GF-D8 (cell line): ENCODE measurements around the gene ARHGAP21.
A peak's percentile ranks its signal among the peaks of the same experiment; 100 is the strongest.
"Not testable (repeated sequence)": the region's sequence is repeated elsewhere in the genome, so short reads cannot be mapped to it uniquely, and the experiment has no call there.

Experiments
- DNase-seq: peaks from one replicate; lab custom pipeline; 2025; lab: John Stamatoyannopoulos, UW

ARHGAP21 gene

GRCh38 chr10:24683554-24683953 lies 40.1 kb downstream of the ARHGAP21 start:
- no peak for DNase-seq

GRCh38 chr10:24681572-24682088 lies 42.1 kb downstream of the ARHGAP21 start:
- DNase-seq: no peak

- DNase-seq: no peak
These were observed 42.8 kb downstream of the ARHGAP21 start for GRCh38 chr10:24680647-24681524.

- DNase-seq: no peak
These were observed 44.9 kb downstream of the ARHGAP21 start for GRCh38 chr10:24678757-24679156.

- no peak for DNase-seq
These were observed 48.6 kb downstream of the ARHGAP21 start for GRCh38 chr10:24674892-24675632.

GRCh38 chr10:24670964-24671670 lies 52.6 kb downstream of the ARHGAP21 start:
- DNase-seq: no peak

GRCh38 chr10:24669285-24669852 lies 54.3 kb downstream of the ARHGAP21 start:
- no peak for DNase-seq

GRCh38 chr10:24668247-24668646 lies 55.4 kb downstream of the ARHGAP21 start:
- DNase-seq: no peak

GRCh38 chr10:24664991-24665390 lies 58.7 kb downstream of the ARHGAP21 start:
- no peak for DNase-seq

GRCh38 chr10:24661376-24661775 lies 62.3 kb downstream of the ARHGAP21 start:
- DNase-seq: no peak

GRCh38 chr10:24658319-24658718 lies 65.4 kb downstream of the ARHGAP21 start:
- not testable (repeated sequence) for DNase-seq

- not testable (repeated sequence) for DNase-seq
These were observed 67.4 kb downstream of the ARHGAP21 start for GRCh38 chr10:24656326-24656725.

GRCh38 chr10:24652381-24652957 lies 71.2 kb downstream of the ARHGAP21 start:
- DNase-seq: no peak

GRCh38 chr10:24651923-24652322 lies 71.8 kb downstream of the ARHGAP21 start:
- DNase-seq: no peak

- DNase-seq: no peak
These were observed 72.9 kb downstream of the ARHGAP21 start for GRCh38 chr10:24650669-24651391.

- DNase-seq: peak; percentile 17
These were observed 77.9 kb downstream of the ARHGAP21 start for GRCh38 chr10:24645784-24646183.

GRCh38 chr10:24645022-24645421 lies 78.7 kb downstream of the ARHGAP21 start:
- no peak for DNase-seq

- no peak for DNase-seq
These were observed 79.9 kb downstream of the ARHGAP21 start for GRCh38 chr10:24643679-24644209.

- peak; percentile 18 for DNase-seq
These were observed 80.6 kb downstream of the ARHGAP21 start for GRCh38 chr10:24642921-24643678.

GRCh38 chr10:24639124-24639523 lies 84.6 kb downstream of the ARHGAP21 start:
- DNase-seq: no peak
